Hepatocyte (in vitro differentiated cells): ENCODE data around the gene ADAM8. TPM values are rescaled to one million over a fixed set of nuclear protein-coding genes. Genes with fewer than 3 reads are reported as not detected.

Source experiments
- DNase-seq: peaks from one replicate; pipeline ENCODE4 v3.0.0-alpha.2; 2016; ENCODE audit warnings: low spot score
- H2AFZ ChIP-seq: fragments of 200-600 bp; sonication (generic); 2 replicates; pipeline ENCODE4 v1.6.0; 2016; ENCODE audit warnings: antibody characterized with exemption, mild to moderate bottlenecking
- H3K27ac ChIP-seq: fragments of 200-600 bp; sonication (generic); 2 replicates; pipeline ENCODE4 v1.5.1; 2016; ENCODE audit warnings: mild to moderate bottlenecking
- H3K27me3 ChIP-seq: fragments of 200-600 bp; sonication (generic); 2 replicates; pipeline ENCODE4 v1.6.1; 2016
- H3K36me3 ChIP-seq: fragments of 200-600 bp; sonication (generic); replicated peaks from 2 replicates; pipeline ENCODE4 v1.5.1; 2016; ENCODE audit warnings: low read depth; ENCODE audit not compliant: insufficient read depth
- H3K4me1 ChIP-seq: fragments of 200-600 bp; sonication (generic); 2 replicates; pipeline ENCODE4 v1.5.1; 2016; ENCODE audit warnings: mild to moderate bottlenecking, moderate library complexity; ENCODE audit not compliant: insufficient read depth
- H3K4me2 ChIP-seq: fragments of 200-600 bp; sonication (generic); 2 replicates; pipeline ENCODE4 v1.6.0; 2016
- H3K4me3 ChIP-seq: fragments of 200-600 bp; sonication (generic); 2 replicates; pipeline ENCODE4 v1.5.1; 2016; ENCODE audit warnings: mild to moderate bottlenecking
- H3K79me2 ChIP-seq: fragments of 200-600 bp; sonication (generic); 2 replicates; pipeline ENCODE4 v1.6.0; 2017; ENCODE audit warnings: mild to moderate bottlenecking
- H3K9me2 ChIP-seq: fragments of 200-600 bp; sonication (generic); replicated peaks from 2 replicates; pipeline ENCODE4 v1.6.0; 2017; ENCODE audit warnings: mild to moderate bottlenecking; ENCODE audit not compliant: insufficient read depth
- H3K9me3 ChIP-seq: fragments of 200-600 bp; sonication (generic); 2 replicates; pipeline ENCODE4 v1.5.1; 2016; ENCODE audit warnings: low read depth, mild to moderate bottlenecking
- H4K20me1 ChIP-seq: fragments of 200-600 bp; sonication (generic); 2 replicates; pipeline ENCODE4 v1.6.0; 2016; ENCODE audit warnings: mild to moderate bottlenecking; ENCODE audit not compliant: insufficient read depth, poor library complexity, severe bottlenecking
- EZH2 ChIP-seq: fragments of 200-600 bp; sonication (generic); IDR thresholded peaks from 2 replicates; pipeline ENCODE4 v1.6.1; 2016; ENCODE audit warnings: antibody characterized with exemption, mild to moderate bottlenecking, borderline replicate concordance
- EZH2phosphoT487 ChIP-seq: fragments of 200-600 bp; sonication (generic); IDR thresholded peaks from one replicate; pipeline ENCODE4 v1.6.1; 2018; ENCODE audit warnings: antibody characterized with exemption, mild to moderate bottlenecking, low read depth, moderate library complexity; ENCODE audit not compliant: unreplicated experiment, severe bottlenecking
- WGBS: methylation state at CpG from one replicate; pipeline ENCODE4 v1.1.6; 2016; ENCODE audit warnings: low lambda C conversion rate; ENCODE audit errors: missing lambda C conversion rate; 5-methylcytosine and 5-hydroxymethylcytosine counted together
- polyA plus RNA-seq: library from polyadenylated mRNA; unstranded; fragments of >200 nt; fragmentation: Nextera tagmentation; extraction: Ambion mirVana; gene quantifications from 2 replicates; pipeline ENCODE4 v1.2.1, GENCODE V29; 2016
- total RNA-seq: library from RNA; depleted of rRNA; stranded (reverse); fragments of >200 nt; gene quantifications from 2 replicates; pipeline ENCODE4 v1.2.3, GENCODE V29; 2014
- TF ChIP-seq, protein P1 (sequence below): fragments of 200-600 bp; sonication (generic); IDR thresholded peaks from 2 replicates; pipeline ENCODE4 v1.5.1; 2016; ENCODE audit warnings: antibody characterized with exemption, mild to moderate bottlenecking; ENCODE audit not compliant: poor library complexity

Gene ADAM8
- total and polyA plus RNA-seq, 2 experiments from 2014 or later = 1.9 to 3.0 TPM

DNA sequence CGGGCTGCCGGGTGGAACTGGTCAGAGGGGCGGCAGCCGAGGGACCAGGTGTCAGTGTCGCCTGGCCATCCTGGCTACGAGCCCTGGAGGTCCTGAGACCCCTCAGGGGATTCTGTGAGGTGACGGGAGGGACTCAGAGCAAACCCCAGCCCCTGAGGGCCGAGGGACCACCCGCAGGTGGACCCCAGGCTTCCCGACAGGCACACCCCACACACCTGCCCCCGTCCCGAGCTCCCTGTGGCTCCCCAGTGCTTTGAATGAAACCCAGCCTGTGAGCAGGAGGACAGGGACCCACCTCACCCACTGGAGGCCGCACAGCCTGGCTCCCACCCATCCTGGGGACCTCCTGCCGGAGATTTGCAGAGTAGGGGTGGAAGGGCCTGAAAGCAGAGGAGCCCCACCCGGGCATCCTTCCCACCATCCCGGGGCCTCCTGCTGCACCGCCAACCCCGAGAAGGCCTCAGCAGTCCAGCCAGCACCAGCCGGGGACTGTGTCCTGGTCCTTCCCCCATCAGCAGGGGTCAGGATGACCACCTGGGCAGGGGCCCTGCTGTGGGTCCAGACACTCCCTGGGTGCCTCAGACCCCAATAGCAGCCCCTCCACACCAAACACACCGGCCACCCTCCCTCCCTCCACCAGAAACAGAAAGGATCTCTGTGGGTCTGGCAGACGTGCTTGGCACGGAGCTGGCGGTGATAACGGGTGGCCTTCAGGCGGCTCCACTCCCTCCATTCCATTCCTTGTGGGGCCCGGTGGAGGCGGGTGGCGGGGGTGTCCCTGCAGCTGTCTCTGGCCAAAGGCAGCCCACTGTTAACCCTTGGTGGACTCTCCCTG lies 25.1 kb downstream of the ADAM8 start:
- H3K27ac ChIP-seq = no peak overlapping the region
- WGBS = 69% methylated on average over 28 of the region's 28 CpGs
- no peaks in the 10 kb centered on the region for H3K9me2 ChIP-seq
- no peaks in the 10 kb centered on the region for H3K9me3 ChIP-seq
- H3K79me2 ChIP-seq = no peaks in the 10 kb centered on the region
- no peaks in the 10 kb centered on the region for H4K20me1 ChIP-seq
- H2AFZ ChIP-seq = no peak overlapping the region
- peaks cover 3% of the 10 kb centered on the region for H3K4me1 ChIP-seq
- no peak for DNase-seq
- no peaks in the 10 kb centered on the region for H3K27me3 ChIP-seq
- H3K36me3 ChIP-seq = no peaks in the 10 kb centered on the region
- no peak overlapping the region for H3K4me3 ChIP-seq
- peak overlapping the region; percentile 44 for H3K4me2 ChIP-seq
- TF ChIP-seq, protein P1, sequence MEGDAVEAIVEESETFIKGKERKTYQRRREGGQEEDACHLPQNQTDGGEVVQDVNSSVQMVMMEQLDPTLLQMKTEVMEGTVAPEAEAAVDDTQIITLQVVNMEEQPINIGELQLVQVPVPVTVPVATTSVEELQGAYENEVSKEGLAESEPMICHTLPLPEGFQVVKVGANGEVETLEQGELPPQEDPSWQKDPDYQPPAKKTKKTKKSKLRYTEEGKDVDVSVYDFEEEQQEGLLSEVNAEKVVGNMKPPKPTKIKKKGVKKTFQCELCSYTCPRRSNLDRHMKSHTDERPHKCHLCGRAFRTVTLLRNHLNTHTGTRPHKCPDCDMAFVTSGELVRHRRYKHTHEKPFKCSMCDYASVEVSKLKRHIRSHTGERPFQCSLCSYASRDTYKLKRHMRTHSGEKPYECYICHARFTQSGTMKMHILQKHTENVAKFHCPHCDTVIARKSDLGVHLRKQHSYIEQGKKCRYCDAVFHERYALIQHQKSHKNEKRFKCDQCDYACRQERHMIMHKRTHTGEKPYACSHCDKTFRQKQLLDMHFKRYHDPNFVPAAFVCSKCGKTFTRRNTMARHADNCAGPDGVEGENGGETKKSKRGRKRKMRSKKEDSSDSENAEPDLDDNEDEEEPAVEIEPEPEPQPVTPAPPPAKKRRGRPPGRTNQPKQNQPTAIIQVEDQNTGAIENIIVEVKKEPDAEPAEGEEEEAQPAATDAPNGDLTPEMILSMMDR = no peak
- TF ChIP-seq EZH2phosphoT487 (no peak), EZH2 (no peak)

DNA sequence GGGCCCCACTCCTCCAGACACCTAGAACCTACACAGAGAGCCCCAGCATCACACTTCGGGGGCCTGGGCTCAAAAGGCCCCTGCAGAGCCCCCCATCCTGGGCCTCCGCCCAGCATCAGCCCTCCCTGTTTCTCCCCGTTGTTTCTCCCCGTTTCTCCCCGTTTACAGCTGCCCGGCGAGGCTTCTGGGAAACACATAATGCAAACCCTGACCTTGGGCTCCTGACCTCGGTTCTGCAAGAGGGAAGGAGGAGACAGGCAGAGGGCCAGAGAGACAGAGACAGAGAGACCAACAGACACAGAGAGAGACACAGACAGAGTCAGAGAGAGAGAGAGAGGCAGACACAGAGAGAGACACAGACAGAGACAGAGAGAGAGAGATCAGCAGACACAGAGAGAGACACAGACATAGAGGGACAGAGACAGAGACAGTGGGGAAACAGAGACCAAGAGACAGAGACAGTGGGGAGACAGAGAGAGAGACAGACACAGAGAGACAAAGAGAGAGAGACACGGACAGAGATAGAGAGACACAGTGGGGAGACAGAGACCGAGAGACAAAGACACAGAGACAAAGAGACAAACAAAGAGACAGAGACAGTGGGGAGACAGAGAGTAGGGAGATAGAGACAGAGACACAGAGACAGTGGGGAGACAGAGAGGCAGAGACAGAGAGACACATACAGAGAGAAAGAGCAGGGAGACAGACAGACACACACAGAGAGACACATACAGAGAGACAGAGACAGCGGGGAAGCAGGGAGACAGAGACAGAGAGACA lies 26.5 kb downstream of the ADAM8 start:
- Histone ChIP-seq H3K4me2 (no peak overlapping the region), H4K20me1 (no peaks in the 10 kb centered on the region), H3K27me3 (no peaks in the 10 kb centered on the region), H3K79me2 (no peaks in the 10 kb centered on the region), H3K9me2 (no peaks in the 10 kb centered on the region), H3K4me1 (peaks cover 13% of the 10 kb centered on the region), H3K36me3 (no peaks in the 10 kb centered on the region), H3K4me3 (no peak overlapping the region), H3K27ac (no peak overlapping the region), H3K9me3 (no peaks in the 10 kb centered on the region), H2AFZ (no peak overlapping the region)
- TF ChIP-seq EZH2 (no peak), EZH2phosphoT487 (no peak)
- TF ChIP-seq, protein P1 = no peak
- DNase-seq = no peak
- 73% methylated on average over 11 of the region's 11 CpGs for WGBS

DNA sequence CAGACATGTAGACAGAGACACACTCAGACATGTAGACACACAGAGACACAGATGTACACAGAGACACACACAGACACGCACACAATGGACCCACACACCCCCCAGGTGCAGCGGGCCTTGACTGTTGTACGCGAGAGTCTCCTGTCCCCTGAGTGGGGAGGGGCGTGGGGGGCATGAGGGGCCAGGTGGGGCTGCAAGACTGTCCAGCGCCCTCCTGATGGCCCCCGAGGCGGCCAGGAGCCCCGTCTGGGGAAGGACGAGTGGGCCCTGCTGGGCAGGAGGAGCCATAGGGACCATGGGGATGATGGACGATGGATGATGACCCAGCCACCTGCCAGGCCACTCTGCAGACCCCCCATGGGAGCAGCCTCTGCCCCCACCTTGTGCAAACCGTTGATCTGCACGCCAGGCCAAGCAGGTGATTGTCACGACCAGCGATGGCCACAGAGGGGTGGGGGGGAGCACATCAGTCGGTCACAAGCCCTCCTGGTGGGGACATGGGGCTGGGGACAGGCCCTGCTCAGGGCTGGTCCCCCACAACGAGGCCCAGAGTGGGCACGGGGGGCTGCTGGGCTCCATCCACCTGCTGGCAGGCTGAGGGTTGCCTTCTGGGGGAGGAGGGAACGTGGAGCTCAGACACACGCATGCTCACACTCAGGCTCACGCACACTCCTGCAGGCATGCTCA lies 27.4 kb downstream of the ADAM8 start:
- Histone ChIP-seq H3K9me3 (no peaks in the 10 kb centered on the region), H3K9me2 (no peaks in the 10 kb centered on the region), H3K79me2 (no peaks in the 10 kb centered on the region), H3K36me3 (no peaks in the 10 kb centered on the region), H3K4me2 (no peak overlapping the region), H2AFZ (no peak overlapping the region), H3K4me3 (no peak overlapping the region), H4K20me1 (no peaks in the 10 kb centered on the region), H3K4me1 (peaks cover 14% of the 10 kb centered on the region), H3K27ac (no peak overlapping the region), H3K27me3 (no peaks in the 10 kb centered on the region)
- TF ChIP-seq EZH2 (no peak), EZH2phosphoT487 (no peak)
- TF ChIP-seq, protein P1 = no peak
- WGBS = 87% methylated on average over 16 of the region's 21 CpGs
- DNase-seq = no peak
